Amniotic epithelial cell (primary cell): ENCODE results near the gene METTL22.
A peak's percentile ranks its signal among the peaks of the same experiment; 100 is the strongest.

Source experiments
- DNase-seq: peaks from one replicate; pipeline ENCODE4 v3.0.0-alpha.2; 2010; ENCODE audit warnings: low read depth

METTL22 gene

GRCh38 chr16:8621572-8622314, at the start of gene METTL22:
TSS of gene METTL22 (plus strand) at chr16:8621698. CDS start at chr16:8625666, 3,968 bp downstream.
- DNase-seq: peak; percentile 64

GRCh38 chr16:8572063-8572918, 49.2 kb upstream of the METTL22 start:
- DNase-seq: no peak

GRCh38 chr16:8572919-8573724, 48.4 kb upstream of the METTL22 start:
- peak; percentile 23 for DNase-seq

GRCh38 chr16:8575399-8575798, 46.1 kb upstream of the METTL22 start:
- DNase-seq: no peak

- DNase-seq: no peak
These were observed 45.1 kb upstream of the METTL22 start for GRCh38 chr16:8576141-8577004.

- DNase-seq: no peak
These were observed 43.7 kb upstream of the METTL22 start for GRCh38 chr16:8577678-8578304.

GRCh38 chr16:8579559-8579958, 41.9 kb upstream of the METTL22 start:
- DNase-seq: no peak

GRCh38 chr16:8581831-8582580, 39.5 kb upstream of the METTL22 start:
- no peak for DNase-seq

- no peak for DNase-seq
These were observed 38.3 kb upstream of the METTL22 start for GRCh38 chr16:8583199-8583598.

GRCh38 chr16:8583732-8584131, 37.8 kb upstream of the METTL22 start:
- DNase-seq: no peak

GRCh38 chr16:8585041-8585440, 36.5 kb upstream of the METTL22 start:
- DNase-seq: no peak

- no peak for DNase-seq
These were observed 35.6 kb upstream of the METTL22 start for GRCh38 chr16:8585857-8586256.

- DNase-seq: no peak
These were observed 34.4 kb upstream of the METTL22 start for GRCh38 chr16:8587065-8587464.

GRCh38 chr16:8588682-8589056, 32.8 kb upstream of the METTL22 start:
- DNase-seq: no peak

- no peak for DNase-seq
These were observed 32.2 kb upstream of the METTL22 start for GRCh38 chr16:8589057-8589899.

- DNase-seq: no peak
These were observed 31.4 kb upstream of the METTL22 start, which contains the start of gene TMEM114 for GRCh38 chr16:8589900-8590688. TSS of gene TMEM114 (minus strand) at chr16:8590511. CDS start at chr16:8589838, 673 bp downstream.

- no peak for DNase-seq
These were observed 30.7 kb upstream of the METTL22 start for GRCh38 chr16:8590811-8591210.

GRCh38 chr16:8591451-8591850, 30.0 kb upstream of the METTL22 start:
- DNase-seq: no peak
